ENCODE results near the gene ARHGAP24. TPM values are rescaled to one million over a fixed set of nuclear protein-coding genes. Genes with fewer than 3 reads are reported as not detected.
A peak's percentile ranks its signal among the peaks of the same experiment; 100 is the strongest.

Gene ARHGAP24
- total and polyA plus RNA-seq, 10 of the 15 experiments (the other 5 are each of a cell fraction or from before 2014, with no cell fraction given) = 0.10 to 4.2 (median 0.52) TPM

- POLR2A ChIA-PET = no interaction called here
- no peak overlapping the region for H3K27ac ChIP-seq (ENCODE audit: control insufficient read depth, insufficient read depth)
- intact Hi-C loops (cut with micrococcal nuclease; ENCODE audit: unreplicated experiment) (loop anchor here (1.0 to 5.0 kb wide), 2 partner anchors 47 to 120 kb away; no protein-coding TSS in a partner anchor), in situ Hi-C loops (cut with MboI) (no loop called here)
- H2AFZ ChIP-seq (ENCODE audit: control insufficient read depth, low read depth, low read length) = no peak overlapping the region
- no peaks in the 10 kb centered on the region for H4K20me1 ChIP-seq (ENCODE audit: control insufficient read depth, insufficient read depth)
- H3K36me3 ChIP-seq (ENCODE audit: control insufficient read depth in 2 of 2, insufficient read depth in 2 of 2, low read length in 1 of 2) = no peaks in the 10 kb centered on the region
- H3K4me2 ChIP-seq (ENCODE audit: control insufficient read depth, insufficient read depth) = no peak overlapping the region
- BruUV-seq (replicated peaks) = no TSS peak
- CTCF ChIA-PET = interaction anchor here (1.2 to 5.0 kb wide), 4 partner anchors 9 to 135 kb away, joined by 3 to 35 read pairs (median 6); no protein-coding TSS in a partner anchor
- no peak overlapping the region for H3K4me3 ChIP-seq
- SMC1A ChIA-PET (ENCODE audit: uncharacterized antibody, unreplicated experiment) = interaction anchor here (0.5 to 1.9 kb wide), 4 partner anchors 10 to 287 kb away, joined by 3 to 4 read pairs (median 4); no protein-coding TSS in a partner anchor
- RAD21 ChIA-PET (ENCODE audit: unreplicated experiment) = interaction anchor here (1.4 to 3.1 kb wide), 2 partner anchors 14 to 17 kb away, joined by 3 to 10 read pairs; no protein-coding TSS in a partner anchor
- ATAC-seq (peak; percentile 90), DNase-seq (ENCODE audit: low read depth, low spot score) (no peak), FAIRE-seq (peak; percentile 78)
- no peaks in the 10 kb centered on the region for H3K9me3 ChIP-seq (replicated peaks; ENCODE audit: control insufficient read depth, insufficient read depth, low read length)
- H3K27me3 ChIP-seq (replicated peaks in 1 of 2; ENCODE audit: control insufficient read depth in 2 of 2, insufficient read depth in 2 of 2, low read length in 1 of 2) = no peaks in the 10 kb centered on the region
- H3K9ac ChIP-seq (ENCODE audit: control insufficient read depth, insufficient read depth, low read length) = no peak overlapping the region
- 0% methylated on average over 1 of the region's 1 CpG for WGBS (ENCODE audit: insufficient coverage, insufficient replicate concordance, low lambda C conversion rate, missing lambda C conversion rate)
- no peaks in the 10 kb centered on the region for H3K79me2 ChIP-seq (ENCODE audit: control insufficient read depth, insufficient read depth, low read length)
- H3K4me1 ChIP-seq (ENCODE audit: control insufficient read depth, insufficient read depth, low read length) = no peaks in the 10 kb centered on the region
- TF ChIP-seq IRF4 (IDR thresholded peaks at IDR 0.05; ENCODE audit: low read depth, low read length) (peak; percentile 91; the same call in 1 of the 2 replicates), CHD1 (IDR thresholded peaks at IDR 0.05; ENCODE audit: low read depth, low read length) (no peak), PAX8 (IDR thresholded peaks at IDR 0.05) (no peak), EED (IDR thresholded peaks at IDR 0.05; ENCODE audit: low read depth) (peak; percentile 70), RCOR1 (conservative IDR thresholded peaks at IDR 0.05; ENCODE audit: low read depth, low read length) (no peak), ZNF592 (IDR thresholded peaks at IDR 0.05) (no peak), TCF7 (IDR thresholded peaks at IDR 0.05; ENCODE audit: borderline replicate concordance) (peak; percentile 99), HDAC6 (IDR thresholded peaks at IDR 0.05; ENCODE audit: unreplicated experiment) (no peak), BRCA1 (IDR thresholded peaks at IDR 0.05; ENCODE audit: low read depth, low read length) (no peak), RELA (IDR thresholded peaks at IDR 0.05; ENCODE audit: borderline replicate concordance, partially characterized antibody) (no peak)
- TF ChIP-seq, protein P1, sequence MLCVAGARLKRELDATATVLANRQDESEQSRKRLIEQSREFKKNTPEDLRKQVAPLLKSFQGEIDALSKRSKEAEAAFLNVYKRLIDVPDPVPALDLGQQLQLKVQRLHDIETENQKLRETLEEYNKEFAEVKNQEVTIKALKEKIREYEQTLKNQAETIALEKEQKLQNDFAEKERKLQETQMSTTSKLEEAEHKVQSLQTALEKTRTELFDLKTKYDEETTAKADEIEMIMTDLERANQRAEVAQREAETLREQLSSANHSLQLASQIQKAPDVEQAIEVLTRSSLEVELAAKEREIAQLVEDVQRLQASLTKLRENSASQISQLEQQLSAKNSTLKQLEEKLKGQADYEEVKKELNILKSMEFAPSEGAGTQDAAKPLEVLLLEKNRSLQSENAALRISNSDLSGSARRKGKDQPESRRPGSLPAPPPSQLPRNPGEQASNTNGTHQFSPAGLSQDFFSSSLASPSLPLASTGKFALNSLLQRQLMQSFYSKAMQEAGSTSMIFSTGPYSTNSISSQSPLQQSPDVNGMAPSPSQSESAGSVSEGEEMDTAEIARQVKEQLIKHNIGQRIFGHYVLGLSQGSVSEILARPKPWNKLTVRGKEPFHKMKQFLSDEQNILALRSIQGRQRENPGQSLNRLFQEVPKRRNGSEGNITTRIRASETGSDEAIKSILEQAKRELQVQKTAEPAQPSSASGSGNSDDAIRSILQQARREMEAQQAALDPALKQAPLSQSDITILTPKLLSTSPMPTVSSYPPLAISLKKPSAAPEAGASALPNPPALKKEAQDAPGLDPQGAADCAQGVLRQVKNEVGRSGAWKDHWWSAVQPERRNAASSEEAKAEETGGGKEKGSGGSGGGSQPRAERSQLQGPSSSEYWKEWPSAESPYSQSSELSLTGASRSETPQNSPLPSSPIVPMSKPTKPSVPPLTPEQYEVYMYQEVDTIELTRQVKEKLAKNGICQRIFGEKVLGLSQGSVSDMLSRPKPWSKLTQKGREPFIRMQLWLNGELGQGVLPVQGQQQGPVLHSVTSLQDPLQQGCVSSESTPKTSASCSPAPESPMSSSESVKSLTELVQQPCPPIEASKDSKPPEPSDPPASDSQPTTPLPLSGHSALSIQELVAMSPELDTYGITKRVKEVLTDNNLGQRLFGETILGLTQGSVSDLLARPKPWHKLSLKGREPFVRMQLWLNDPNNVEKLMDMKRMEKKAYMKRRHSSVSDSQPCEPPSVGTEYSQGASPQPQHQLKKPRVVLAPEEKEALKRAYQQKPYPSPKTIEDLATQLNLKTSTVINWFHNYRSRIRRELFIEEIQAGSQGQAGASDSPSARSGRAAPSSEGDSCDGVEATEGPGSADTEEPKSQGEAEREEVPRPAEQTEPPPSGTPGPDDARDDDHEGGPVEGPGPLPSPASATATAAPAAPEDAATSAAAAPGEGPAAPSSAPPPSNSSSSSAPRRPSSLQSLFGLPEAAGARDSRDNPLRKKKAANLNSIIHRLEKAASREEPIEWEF (IDR thresholded peaks at IDR 0.05; ENCODE audit: insufficient replicate concordance, low read depth, low read length) = no peak
- TF ChIP-seq, protein P2, sequence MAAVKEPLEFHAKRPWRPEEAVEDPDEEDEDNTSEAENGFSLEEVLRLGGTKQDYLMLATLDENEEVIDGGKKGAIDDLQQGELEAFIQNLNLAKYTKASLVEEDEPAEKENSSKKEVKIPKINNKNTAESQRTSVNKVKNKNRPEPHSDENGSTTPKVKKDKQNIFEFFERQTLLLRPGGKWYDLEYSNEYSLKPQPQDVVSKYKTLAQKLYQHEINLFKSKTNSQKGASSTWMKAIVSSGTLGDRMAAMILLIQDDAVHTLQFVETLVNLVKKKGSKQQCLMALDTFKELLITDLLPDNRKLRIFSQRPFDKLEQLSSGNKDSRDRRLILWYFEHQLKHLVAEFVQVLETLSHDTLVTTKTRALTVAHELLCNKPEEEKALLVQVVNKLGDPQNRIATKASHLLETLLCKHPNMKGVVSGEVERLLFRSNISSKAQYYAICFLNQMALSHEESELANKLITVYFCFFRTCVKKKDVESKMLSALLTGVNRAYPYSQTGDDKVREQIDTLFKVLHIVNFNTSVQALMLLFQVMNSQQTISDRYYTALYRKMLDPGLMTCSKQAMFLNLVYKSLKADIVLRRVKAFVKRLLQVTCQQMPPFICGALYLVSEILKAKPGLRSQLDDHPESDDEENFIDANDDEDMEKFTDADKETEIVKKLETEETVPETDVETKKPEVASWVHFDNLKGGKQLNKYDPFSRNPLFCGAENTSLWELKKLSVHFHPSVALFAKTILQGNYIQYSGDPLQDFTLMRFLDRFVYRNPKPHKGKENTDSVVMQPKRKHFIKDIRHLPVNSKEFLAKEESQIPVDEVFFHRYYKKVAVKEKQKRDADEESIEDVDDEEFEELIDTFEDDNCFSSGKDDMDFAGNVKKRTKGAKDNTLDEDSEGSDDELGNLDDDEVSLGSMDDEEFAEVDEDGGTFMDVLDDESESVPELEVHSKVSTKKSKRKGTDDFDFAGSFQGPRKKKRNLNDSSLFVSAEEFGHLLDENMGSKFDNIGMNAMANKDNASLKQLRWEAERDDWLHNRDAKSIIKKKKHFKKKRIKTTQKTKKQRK (IDR thresholded peaks at IDR 0.05; ENCODE audit: low read depth, low read length) = no peak
These were observed 257.2 kb downstream of the ARHGAP24 start for GRCh38 chr4:85732124-85732523.
